CD1c-positive myeloid dendritic cell (primary cell): ENCODE data around the gene CDKAL1.
"Not testable (repeated sequence)": the region's sequence is repeated elsewhere in the genome, so short reads cannot be mapped to it uniquely, and the experiment has no call there.

Experiments
- DNase-seq: peaks from one replicate; pipeline ENCODE4 v3.0.0-alpha.2; 2016; ENCODE audit errors: extremely low spot score

The CDKAL1 gene

GRCh38 chr6:20534295-20535262, at the start of gene CDKAL1:
CDKAL1 (plus strand) TSS chr6:20534457; CDS start chr6:20546351, 11,894 bp downstream.
- peak; percentile 96 for DNase-seq

- DNase-seq, result no peak
Measured at GRCh38 chr6:20486641-20487040, 47.6 kb upstream of the CDKAL1 start.

- no peak for DNase-seq
Measured at GRCh38 chr6:20487669-20488375, 46.4 kb upstream of the CDKAL1 start.

GRCh38 chr6:20490591-20490990, 43.7 kb upstream of the CDKAL1 start:
- DNase-seq, result no peak

GRCh38 chr6:20492099-20492498, 42.2 kb upstream of the CDKAL1 start:
- DNase-seq, result no peak

GRCh38 chr6:20497216-20498040, 36.8 kb upstream of the CDKAL1 start:
- DNase-seq, result peak; percentile 47

GRCh38 chr6:20498041-20498385, 36.2 kb upstream of the CDKAL1 start:
- DNase-seq, result no peak

GRCh38 chr6:20509212-20509611, 25.0 kb upstream of the CDKAL1 start:
- no peak for DNase-seq

GRCh38 chr6:20511852-20512251, 22.4 kb upstream of the CDKAL1 start:
- DNase-seq, result no peak

GRCh38 chr6:20525208-20525607, 9.0 kb upstream of the CDKAL1 start:
- not testable (repeated sequence) for DNase-seq

- DNase-seq, result peak; percentile 72
Measured at GRCh38 chr6:20529086-20529448, 5.2 kb upstream of the CDKAL1 start.

GRCh38 chr6:20532881-20533280, 1.4 kb upstream of the CDKAL1 start:
- DNase-seq, result no peak

- no peak for DNase-seq
Measured at GRCh38 chr6:20533746-20534294, 437 bp upstream of the CDKAL1 start.

GRCh38 chr6:20538131-20538662, 3.9 kb downstream of the CDKAL1 start:
- DNase-seq, result no peak

GRCh38 chr6:20538907-20539306, 4.7 kb downstream of the CDKAL1 start:
- DNase-seq, result no peak

GRCh38 chr6:20539387-20539786, 5.1 kb downstream of the CDKAL1 start:
- DNase-seq, result no peak

- DNase-seq, result peak; percentile 19
Measured at GRCh38 chr6:20540683-20541082, 6.4 kb downstream of the CDKAL1 start.

- peak; percentile 50 for DNase-seq
Measured at GRCh38 chr6:20541382-20541781, 7.1 kb downstream of the CDKAL1 start.

- DNase-seq, result no peak
Measured at GRCh38 chr6:20542927-20543602, 8.8 kb downstream of the CDKAL1 start.

- DNase-seq, result no peak
Measured at GRCh38 chr6:20548264-20548663, 14.0 kb downstream of the CDKAL1 start.

GRCh38 chr6:20549398-20549797, 15.1 kb downstream of the CDKAL1 start:
- not testable (repeated sequence) for DNase-seq
